ENCODE measurements around the gene NHEJ1. TPM values are rescaled to one million over a fixed set of nuclear protein-coding genes. Genes with fewer than 3 reads are reported as not detected.
"Not testable (repeated sequence)": the region's sequence is repeated elsewhere in the genome, so short reads cannot be mapped to it uniquely, and the experiment has no call there.

Gene NHEJ1
- total RNA-seq, 1 experiment from 2014 or later = 20.8 TPM

DNA sequence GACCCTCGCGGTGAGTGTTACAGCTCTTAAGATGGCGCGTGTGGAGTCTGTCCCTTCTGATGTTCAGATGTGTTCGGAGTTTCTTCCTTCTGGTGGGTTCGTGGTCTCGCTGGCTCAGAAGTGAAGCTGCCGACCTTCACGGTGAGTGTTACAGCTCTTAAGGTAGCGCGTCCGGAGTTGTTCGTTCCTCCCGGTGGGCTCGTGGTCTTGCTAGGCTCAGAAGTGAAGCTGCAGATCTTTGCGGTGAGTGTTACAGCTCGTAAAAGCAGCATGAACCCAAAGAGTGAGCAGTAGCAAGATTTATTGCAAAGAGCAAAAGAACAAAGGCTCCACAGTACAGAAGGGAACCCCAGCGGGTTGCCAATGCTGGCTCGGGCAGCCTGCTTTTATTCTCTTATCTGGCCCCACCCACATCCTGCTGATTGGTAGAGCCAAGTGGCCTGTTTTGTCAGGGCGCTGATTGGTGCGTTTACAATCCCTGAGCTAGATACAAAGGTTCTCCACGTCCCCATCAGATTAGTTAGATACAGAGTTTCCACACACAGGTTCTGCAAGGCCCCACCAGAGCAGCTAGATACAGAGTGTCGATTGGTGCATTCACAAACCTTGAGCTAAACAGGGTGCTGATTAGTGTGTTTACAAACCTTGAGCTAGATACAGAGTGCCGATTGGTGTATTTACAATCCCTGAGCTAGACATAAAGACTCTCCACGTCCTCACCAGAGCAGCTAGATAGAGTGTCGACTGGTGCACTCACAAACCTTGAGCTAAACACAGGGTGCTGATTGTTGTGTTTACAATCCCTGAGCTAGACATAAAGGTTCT is 40.1 kb upstream of the NHEJ1 start:
- not testable (repeated sequence) for H3K79me2 ChIP-seq (ENCODE audit: insufficient read depth, low read length); H2AFZ ChIP-seq (ENCODE audit: low read length); H3K9me3 Mint-ChIP-seq; H2BK120ac ChIP-seq (ENCODE audit: low read depth, low read length, poor library complexity, severe bottlenecking); H3K4me2 ChIP-seq (ENCODE audit: insufficient read depth, insufficient read length, low read length); DNase-seq; H3K4ac ChIP-seq (ENCODE audit: low read depth, low read length); H3K9ac ChIP-seq (ENCODE audit: extremely low read depth, insufficient read length, low read length); H2BK15ac ChIP-seq (ENCODE audit: low read depth, low read length); H3K79me1 ChIP-seq (ENCODE audit: insufficient read depth, low read depth, low read length, poor library complexity, severe bottlenecking); H2BK5ac ChIP-seq (ENCODE audit: insufficient read length, low read length); H3K27ac ChIP-seq (ENCODE audit: insufficient read length, low read depth, low read length); H3K4me3 Mint-ChIP-seq; H4K8ac ChIP-seq (replicated peaks; ENCODE audit: insufficient read length, low read depth, low read length); H3K23me2 ChIP-seq (ENCODE audit: insufficient read length, low read depth, low read length, poor library complexity, severe bottlenecking); H2AK5ac ChIP-seq (ENCODE audit: insufficient read length, low read length); H3T11ph ChIP-seq (ENCODE audit: low read length); H3K18ac ChIP-seq (ENCODE audit: insufficient read length, low read depth, low read length); H3K4me1 ChIP-seq (ENCODE audit: insufficient read depth, low read length); H2BK12ac ChIP-seq (ENCODE audit: insufficient read length, low read depth, low read length); H4K20me1 ChIP-seq (ENCODE audit: control insufficient read depth, insufficient read depth, insufficient read length); H3K23ac ChIP-seq (ENCODE audit: insufficient read length, low read depth, low read length); H4K5ac ChIP-seq (ENCODE audit: insufficient read length, low read depth, low read length); H3K56ac ChIP-seq (ENCODE audit: insufficient read length, low read depth, low read length); H3K14ac ChIP-seq (ENCODE audit: insufficient read depth, low read length); H2BK20ac ChIP-seq (ENCODE audit: low read depth, low read length, poor library complexity, severe bottlenecking); H4K91ac ChIP-seq (ENCODE audit: insufficient read length, low read depth, low read length); H3K27me3 ChIP-seq (ENCODE audit: insufficient read depth, low read length); H3K36me3 Mint-ChIP-seq (ENCODE audit: insufficient read depth in 1 of 3, low read depth in 3 of 3); H3K9me3 ChIP-seq (ENCODE audit: control insufficient read depth, low read depth, low read length)
- Mint-ChIP-seq H3K27me3 (ENCODE audit: low read depth) (peaks cover 13% of the 10 kb centered on the region), H3K27ac (peak overlapping the region; percentile 6 to 91 (median 76); a peak in 4 of 7 replicates), H3K4me1 (peaks cover 11 to 17% of the 10 kb centered on the region in 2 experiments)
- no CpG with 5 or more reads among the region's 26 CpGs for WGBS (ENCODE audit: extremely low coverage, insufficient read length, low lambda C conversion rate)

All from H9 (cell line).